Measurements from ENCODE around the gene PERCC1. TPM values are rescaled to one million over a fixed set of nuclear protein-coding genes. Genes with fewer than 3 reads are reported as not detected.
"Not testable (repeated sequence)": the region's sequence is repeated elsewhere in the genome, so short reads cannot be mapped to it uniquely, and the experiment has no call there.

The PERCC1 gene
- total RNA-seq, 2 experiments from 2014 or later = 0.33 TPM; not detected in 1

GRCh38 chr16:1433263-1433560 lies 2.3 kb downstream of the PERCC1 start:
- DNase-seq = no peak
- Mint-ChIP-seq H3K9me3 (ENCODE audit: low read depth) (no peaks in the 10 kb centered on the region), H3K4me1 (no peaks in the 10 kb centered on the region), H3K4me3 (no peak overlapping the region), H3K36me3 (no peaks in the 10 kb centered on the region), H3K27ac (no peak overlapping the region), H3K27me3 (no peaks in the 10 kb centered on the region)
- CTCF ChIA-PET = interaction anchor here (0.9 kb wide), 1 partner anchor 11 kb away, joined by 3 read pairs; no protein-coding TSS in a partner anchor
- no peak for ATAC-seq

- ATAC-seq (no peak), DNase-seq (no peak)
- Mint-ChIP-seq H3K27me3 (no peaks in the 10 kb centered on the region), H3K4me1 (no peaks in the 10 kb centered on the region), H3K9me3 (ENCODE audit: low read depth) (no peaks in the 10 kb centered on the region), H3K4me3 (no peak overlapping the region), H3K27ac (no peak overlapping the region), H3K36me3 (no peaks in the 10 kb centered on the region)
- CTCF ChIA-PET = no interaction called here
These were observed 2.9 kb downstream of the PERCC1 start for GRCh38 chr16:1433756-1434155.

- Mint-ChIP-seq H3K27ac (no peak overlapping the region), H3K36me3 (no peaks in the 10 kb centered on the region), H3K4me3 (no peak overlapping the region), H3K4me1 (no peaks in the 10 kb centered on the region), H3K27me3 (no peaks in the 10 kb centered on the region), H3K9me3 (ENCODE audit: low read depth) (no peaks in the 10 kb centered on the region)
- DNase-seq = no peak
- ATAC-seq = no peak
- CTCF ChIA-PET = no interaction called here
These were observed 4.0 kb downstream of the PERCC1 start for GRCh38 chr16:1434644-1435592.

GRCh38 chr16:1435921-1436697 lies 5.2 kb downstream of the PERCC1 start:
- no peak for DNase-seq
- no peak for ATAC-seq
- Mint-ChIP-seq H3K4me3 (no peak overlapping the region), H3K36me3 (no peaks in the 10 kb centered on the region), H3K27ac (no peak overlapping the region), H3K4me1 (no peaks in the 10 kb centered on the region), H3K9me3 (ENCODE audit: low read depth) (no peaks in the 10 kb centered on the region), H3K27me3 (no peaks in the 10 kb centered on the region)
- CTCF ChIA-PET = no interaction called here

GRCh38 chr16:1436731-1437355 lies 6.0 kb downstream of the PERCC1 start:
- Mint-ChIP-seq H3K27ac (no peak overlapping the region), H3K4me3 (no peak overlapping the region), H3K27me3 (no peaks in the 10 kb centered on the region), H3K4me1 (no peaks in the 10 kb centered on the region), H3K36me3 (no peaks in the 10 kb centered on the region), H3K9me3 (ENCODE audit: low read depth) (no peaks in the 10 kb centered on the region)
- ATAC-seq = no peak
- CTCF ChIA-PET = no interaction called here
- DNase-seq = no peak

GRCh38 chr16:1437606-1438005 lies 6.7 kb downstream of the PERCC1 start:
- ATAC-seq (no peak), DNase-seq (no peak)
- no peak overlapping the region for H3K27ac Mint-ChIP-seq
- CTCF ChIA-PET = no interaction called here
- no peak overlapping the region for H3K4me3 Mint-ChIP-seq
- H3K4me1 Mint-ChIP-seq = no peaks in the 10 kb centered on the region
- H3K9me3 Mint-ChIP-seq (ENCODE audit: low read depth) = no peaks in the 10 kb centered on the region
- no peaks in the 10 kb centered on the region for H3K36me3 Mint-ChIP-seq
- H3K27me3 Mint-ChIP-seq = no peaks in the 10 kb centered on the region

GRCh38 chr16:1438229-1439057 lies 7.6 kb downstream of the PERCC1 start:
- H3K9me3 Mint-ChIP-seq (ENCODE audit: low read depth) = no peaks in the 10 kb centered on the region
- DNase-seq = no peak
- CTCF ChIA-PET = interaction anchor here (0.5 kb wide), 1 partner anchor 58 kb away, joined by 3 read pairs; no protein-coding TSS in a partner anchor
- H3K36me3 Mint-ChIP-seq = no peaks in the 10 kb centered on the region
- no peak for ATAC-seq
- no peak overlapping the region for H3K27ac Mint-ChIP-seq
- H3K4me1 Mint-ChIP-seq = no peaks in the 10 kb centered on the region
- no peak overlapping the region for H3K4me3 Mint-ChIP-seq
- H3K27me3 Mint-ChIP-seq = no peaks in the 10 kb centered on the region

- Mint-ChIP-seq H3K4me3 (no peak overlapping the region), H3K9me3 (ENCODE audit: low read depth) (no peaks in the 10 kb centered on the region), H3K27ac (no peak overlapping the region), H3K27me3 (no peaks in the 10 kb centered on the region), H3K4me1 (no peaks in the 10 kb centered on the region), H3K36me3 (no peaks in the 10 kb centered on the region)
- CTCF ChIA-PET = interaction anchor here (0.5 kb wide), 1 partner anchor 58 kb away, joined by 3 read pairs; no protein-coding TSS in a partner anchor
- DNase-seq (no peak), ATAC-seq (no peak)
These were observed 8.3 kb downstream of the PERCC1 start for GRCh38 chr16:1439058-1439698.

GRCh38 chr16:1439699-1440074 lies 8.8 kb downstream of the PERCC1 start:
- H3K27me3 Mint-ChIP-seq; H3K4me3 Mint-ChIP-seq; H3K36me3 Mint-ChIP-seq; H3K4me1 Mint-ChIP-seq; DNase-seq; ATAC-seq; CTCF ChIA-PET; H3K27ac Mint-ChIP-seq; H3K9me3 Mint-ChIP-seq (ENCODE audit: low read depth): not testable (repeated sequence)

- no peak for DNase-seq
- H3K4me1 Mint-ChIP-seq = no peaks in the 10 kb centered on the region
- no peaks in the 10 kb centered on the region for H3K36me3 Mint-ChIP-seq
- no peaks in the 10 kb centered on the region for H3K27me3 Mint-ChIP-seq
- no peak overlapping the region for H3K27ac Mint-ChIP-seq
- no peaks in the 10 kb centered on the region for H3K9me3 Mint-ChIP-seq (ENCODE audit: low read depth)
- no peak for ATAC-seq
- no peak overlapping the region for H3K4me3 Mint-ChIP-seq
- CTCF ChIA-PET = no interaction called here
These were observed 10.5 kb downstream of the PERCC1 start for GRCh38 chr16:1441391-1441829.

GRCh38 chr16:1442697-1443096 lies 11.8 kb downstream of the PERCC1 start:
- H3K9me3 Mint-ChIP-seq (ENCODE audit: low read depth) = no peaks in the 10 kb centered on the region
- no peak overlapping the region for H3K4me3 Mint-ChIP-seq
- ATAC-seq (no peak), DNase-seq (no peak)
- H3K27me3 Mint-ChIP-seq = no peaks in the 10 kb centered on the region
- no peaks in the 10 kb centered on the region for H3K36me3 Mint-ChIP-seq
- no peaks in the 10 kb centered on the region for H3K4me1 Mint-ChIP-seq
- no peak overlapping the region for H3K27ac Mint-ChIP-seq
- CTCF ChIA-PET = no interaction called here

- no peak overlapping the region for H3K4me3 Mint-ChIP-seq
- no peak for ATAC-seq
- no peaks in the 10 kb centered on the region for H3K27me3 Mint-ChIP-seq
- H3K9me3 Mint-ChIP-seq (ENCODE audit: low read depth) = no peaks in the 10 kb centered on the region
- DNase-seq = no peak
- H3K36me3 Mint-ChIP-seq = no peaks in the 10 kb centered on the region
- no peaks in the 10 kb centered on the region for H3K4me1 Mint-ChIP-seq
- CTCF ChIA-PET = no interaction called here
- no peak overlapping the region for H3K27ac Mint-ChIP-seq
These were observed 12.6 kb downstream of the PERCC1 start for GRCh38 chr16:1443403-1443973.

Data from activated CD8-positive, alpha-beta memory T cell treated with anti-CD3 and anti-CD28 coated beads, Interleukin-2, amount 10 ng/mL, durations not matched to agents 7 days and 5 days (primary cell).